ENCODE data around the gene KIAA1191.
"Not testable (repeated sequence)": the region's sequence is repeated elsewhere in the genome, so short reads cannot be mapped to it uniquely, and the experiment has no call there.

Gene KIAA1191

DNA sequence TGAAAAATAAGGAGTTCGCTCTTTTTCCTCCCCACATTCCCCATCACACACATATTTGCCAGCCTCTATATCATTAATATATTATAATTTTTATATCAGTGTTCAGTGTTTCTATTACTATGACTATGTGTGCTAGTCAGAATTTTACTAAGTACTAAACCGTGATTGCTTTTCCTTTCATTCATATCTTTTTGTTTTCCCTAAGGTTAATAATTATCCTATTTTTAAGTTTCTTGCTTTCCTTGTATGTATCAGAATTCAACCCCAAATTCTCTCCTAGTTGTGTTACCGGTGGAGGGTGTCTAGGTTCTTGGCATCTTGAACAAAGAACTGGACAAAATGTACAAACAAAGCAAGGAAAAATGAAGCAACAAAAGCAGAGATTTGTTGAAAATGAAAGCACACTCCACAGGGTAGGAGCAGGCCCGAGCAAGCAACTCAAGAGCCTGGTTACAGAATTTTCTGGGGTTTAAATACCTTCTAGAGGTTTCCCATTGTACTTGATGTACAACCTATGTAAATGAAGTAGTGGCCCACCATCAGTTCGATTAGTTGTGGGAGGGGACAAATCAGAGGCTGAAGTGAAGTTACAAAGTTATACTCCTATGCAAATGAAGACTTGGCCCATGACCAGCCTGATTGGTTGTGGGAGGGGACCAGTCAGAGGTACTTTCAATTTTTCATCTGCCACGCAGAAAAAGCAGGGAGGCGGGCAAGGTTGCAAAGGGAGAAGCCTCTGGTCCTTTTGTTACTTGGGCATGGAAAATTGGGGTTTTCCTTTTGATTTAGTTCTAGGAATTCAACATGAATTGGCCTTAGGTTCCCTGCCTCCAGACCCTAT, 43.8 kb downstream of the KIAA1191 start:
- no peak for DNase-seq (ENCODE audit: low spot score)

DNA sequence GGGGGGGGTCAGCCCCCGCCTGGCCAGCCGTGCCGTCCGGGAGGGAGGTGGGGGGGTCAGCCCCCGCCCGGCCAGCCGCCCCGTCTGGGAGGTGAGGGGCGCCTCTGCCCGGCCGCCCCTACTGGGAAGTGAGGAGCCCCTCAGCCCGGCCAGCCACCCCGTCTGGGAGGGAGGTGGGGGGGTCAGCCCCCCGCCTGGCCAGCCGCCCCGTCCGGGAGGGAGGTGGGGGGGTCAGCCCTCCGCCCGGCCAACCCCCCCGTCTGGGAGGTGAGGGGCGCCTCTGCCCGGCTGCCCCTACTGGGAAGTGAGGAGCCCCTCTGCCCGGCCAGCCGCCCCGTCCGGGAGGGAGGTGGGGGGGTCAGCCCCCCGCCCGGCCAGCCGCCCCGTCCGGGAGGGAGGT, 56.2 kb downstream of the KIAA1191 start:
- DNase-seq (ENCODE audit: low spot score): not testable (repeated sequence)
